Smooth muscle cell (in vitro differentiated cells): ENCODE measurements around the gene QARS1. TPM values are rescaled to one million over a fixed set of nuclear protein-coding genes. Genes with fewer than 3 reads are reported as not detected.

Experiments used
- DNase-seq: peaks from one replicate; lab custom pipeline; 2025; ENCODE audit not compliant: unreplicated experiment; lab: John Stamatoyannopoulos, UW
- H2AFZ ChIP-seq: fragments of 200-600 bp; sonication (generic); 2 replicates; pipeline ENCODE4 v1.6.0; 2016; ENCODE audit warnings: antibody characterized with exemption, low read depth, mild to moderate bottlenecking
- H3F3A ChIP-seq: fragments of 200-600 bp; sonication (generic); 2 replicates; pipeline ENCODE4 v1.6.0; 2017; ENCODE audit warnings: antibody characterized with exemption, low read depth
- H3K27ac ChIP-seq: fragments of 200-600 bp; sonication (generic); 2 replicates; pipeline ENCODE4 v1.5.1; 2016; ENCODE audit warnings: low read depth, mild to moderate bottlenecking
- H3K27me3 ChIP-seq: fragments of 200-600 bp; sonication (generic); 2 replicates; pipeline ENCODE4 v1.6.1; 2016; ENCODE audit warnings: low read depth, mild to moderate bottlenecking
- H3K36me3 ChIP-seq: fragments of 200-600 bp; sonication (generic); 2 replicates; pipeline ENCODE4 v1.5.1; 2016; ENCODE audit warnings: low read depth
- H3K4me1 ChIP-seq: fragments of 200-600 bp; sonication (generic); 2 replicates; pipeline ENCODE4 v1.5.1; 2016; ENCODE audit warnings: low read depth
- H3K4me2 ChIP-seq: fragments of 200-600 bp; sonication (generic); 2 replicates; pipeline ENCODE4 v1.6.0; 2016; ENCODE audit warnings: mild to moderate bottlenecking
- H3K4me3 ChIP-seq: fragments of 200-600 bp; sonication (generic); 2 replicates; pipeline ENCODE4 v1.5.1; 2016; ENCODE audit warnings: mild to moderate bottlenecking
- H3K79me2 ChIP-seq: fragments of 200-600 bp; sonication (generic); 2 replicates; pipeline ENCODE4 v1.6.0; 2016; ENCODE audit warnings: low read depth, mild to moderate bottlenecking
- H3K9ac ChIP-seq: fragments of 200-600 bp; sonication (generic); 2 replicates; pipeline ENCODE4 v1.6.0; 2016; ENCODE audit warnings: low read depth
- H3K9me3 ChIP-seq: fragments of 200-600 bp; sonication (generic); replicated peaks from 2 replicates; pipeline ENCODE4 v1.5.1; 2016; ENCODE audit warnings: low read depth
- H4K20me1 ChIP-seq: fragments of 200-600 bp; sonication (generic); 2 replicates; pipeline ENCODE4 v1.6.0; 2016; ENCODE audit warnings: low read depth
- CTCF ChIP-seq: fragments of 200-600 bp; sonication (generic); IDR thresholded peaks from 2 replicates; pipeline ENCODE4 v1.5.1; 2017; ENCODE audit warnings: borderline replicate concordance, mild to moderate bottlenecking, antibody characterized with exemption; ENCODE audit not compliant: insufficient read depth, poor library complexity, severe bottlenecking
- WGBS: methylation state at CpG from one replicate; pipeline ENCODE4 v1.1.7; 2016; ENCODE audit warnings: low lambda C conversion rate; 5-methylcytosine and 5-hydroxymethylcytosine counted together
- polyA plus RNA-seq: library from polyadenylated mRNA; unstranded; fragments of >200 nt; fragmentation: Nextera tagmentation; extraction: Ambion mirVana; gene quantifications from 2 replicates; pipeline ENCODE4 v1.2.1, GENCODE V29; 2016
- total RNA-seq: library from RNA; depleted of rRNA; stranded (reverse); fragments of >200 nt; gene quantifications from 2 replicates; pipeline ENCODE4 v1.2.3, GENCODE V29; 2014

QARS1 gene
- total and polyA plus RNA-seq, 2 experiments from 2014 or later, result 114 to 135 TPM

GRCh38 chr3:49076646-49077045 is 27.9 kb downstream of the QARS1 start:
- H3K27me3 ChIP-seq, result no peaks in the 10 kb centered on the region
- peaks cover 19% of the 10 kb centered on the region for H3K36me3 ChIP-seq
- H3K4me1 ChIP-seq, result no peaks in the 10 kb centered on the region
- no peak overlapping the region for H3K4me2 ChIP-seq
- H3K27ac ChIP-seq, result no peak overlapping the region
- H2AFZ ChIP-seq, result no peak overlapping the region
- peaks cover 84% of the 10 kb centered on the region for H4K20me1 ChIP-seq
- 97% methylated on average over 4 of the region's 4 CpGs for WGBS
- DNase-seq, result no peak
- peaks cover 83% of the 10 kb centered on the region for H3K79me2 ChIP-seq
- no peak overlapping the region for H3K9ac ChIP-seq
- no peak overlapping the region for H3K4me3 ChIP-seq
- no peaks in the 10 kb centered on the region for H3F3A ChIP-seq
- no peak for TF ChIP-seq CTCF
- no peaks in the 10 kb centered on the region for H3K9me3 ChIP-seq

DNA sequence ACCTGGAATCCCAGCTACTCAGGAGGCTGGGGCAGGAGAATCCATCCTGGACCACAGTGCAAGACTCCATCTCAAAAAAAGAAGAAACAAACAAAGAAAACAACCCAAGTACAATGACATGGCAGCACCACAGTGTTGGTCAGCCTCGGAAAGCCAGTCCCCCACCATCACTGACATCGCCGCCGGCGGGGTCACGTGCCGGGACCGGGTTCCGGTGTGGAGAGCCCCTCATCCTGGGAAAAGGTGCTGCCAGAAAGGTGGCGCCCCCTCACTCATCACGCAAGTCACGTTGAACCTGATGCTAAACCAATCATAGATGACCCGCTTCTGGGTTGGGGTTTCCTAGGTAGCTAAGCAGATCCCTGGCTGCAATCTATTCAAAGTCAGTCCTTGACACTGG is 28.4 kb downstream of the QARS1 start:
- Histone ChIP-seq H2AFZ (no peak overlapping the region), H3K4me2 (no peak overlapping the region), H3K4me1 (no peaks in the 10 kb centered on the region), H3K27me3 (no peaks in the 10 kb centered on the region), H3K9me3 (no peaks in the 10 kb centered on the region), H3K36me3 (peaks cover 19% of the 10 kb centered on the region), H3F3A (no peaks in the 10 kb centered on the region), H3K9ac (no peak overlapping the region), H3K27ac (no peak overlapping the region), H3K79me2 (peaks cover 83% of the 10 kb centered on the region), H4K20me1 (peaks cover 84% of the 10 kb centered on the region), H3K4me3 (no peak overlapping the region)
- no peak for TF ChIP-seq CTCF
- over 99% methylated on average over 13 of the region's 13 CpGs for WGBS
- no peak for DNase-seq

DNA sequence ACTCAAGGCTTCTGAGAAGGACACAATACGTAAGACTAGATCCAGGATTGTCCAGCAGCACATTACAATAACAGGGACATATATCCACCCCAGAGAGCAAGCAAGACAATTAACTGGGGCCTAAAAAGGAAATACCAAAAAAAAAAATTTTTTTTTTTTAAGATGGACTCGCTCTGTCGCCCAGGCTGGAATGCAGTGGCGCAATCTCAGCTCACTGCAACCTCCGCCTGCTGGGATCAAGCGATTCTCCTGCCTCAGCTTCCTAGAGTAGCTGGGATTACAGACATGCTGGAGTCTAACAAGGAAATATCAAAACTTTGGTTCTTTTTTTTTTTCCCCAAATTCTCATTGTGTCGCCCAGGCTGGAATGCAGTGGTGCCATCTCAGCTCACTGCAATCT is 46.5 kb downstream of the QARS1 start:
- Histone ChIP-seq H3K9me3 (no peaks in the 10 kb centered on the region), H3K79me2 (peaks cover 35% of the 10 kb centered on the region)
- DNase-seq, result no peak

More for the DNA sequence above, 46.5 kb downstream of the QARS1 start:
- peaks cover 70% of the 10 kb centered on the region for H4K20me1 ChIP-seq
- no peak overlapping the region for H3K27ac ChIP-seq
- H3F3A ChIP-seq, result no peaks in the 10 kb centered on the region
- 77% methylated on average over 7 of the region's 7 CpGs for WGBS
- no peak overlapping the region for H2AFZ ChIP-seq
- H3K27me3 ChIP-seq, result no peaks in the 10 kb centered on the region
- TF ChIP-seq CTCF, result no peak
- no peak overlapping the region for H3K9ac ChIP-seq
- H3K4me3 ChIP-seq, result no peak overlapping the region
- peaks cover 5% of the 10 kb centered on the region for H3K36me3 ChIP-seq
- no peaks in the 10 kb centered on the region for H3K4me1 ChIP-seq
- H3K4me2 ChIP-seq, result no peak overlapping the region
